Nephron (organoid): ENCODE results near the gene ADD1.

Experiments
- H3K27ac Mint-ChIP-seq, 3 experiments: 2 replicates each; pipeline ENCODE4 v1.8.0; 2020; ENCODE audit warnings: mixed read lengths in 3 of 3, mild to moderate bottlenecking in 2 of 3, moderate library complexity in 1 of 3
- H3K27me3 Mint-ChIP-seq: 2 replicates; pipeline ENCODE4 v1.8.0; 2021; ENCODE audit warnings: low read depth, mild to moderate bottlenecking, moderate library complexity, mixed read lengths
- H3K36me3 Mint-ChIP-seq: 2 replicates; pipeline ENCODE4 v1.8.0; 2020; ENCODE audit warnings: low read depth, mixed read lengths
- H3K4me1 Mint-ChIP-seq: 2 replicates; pipeline ENCODE4 v1.8.0; 2020; ENCODE audit warnings: mixed read lengths
- H3K4me3 Mint-ChIP-seq, 3 experiments: 2 replicates each; pipeline ENCODE4 v1.8.0; 2020; ENCODE audit warnings: mild to moderate bottlenecking in 3 of 3, mixed read lengths in 3 of 3, moderate library complexity in 2 of 3
- H3K9me3 Mint-ChIP-seq: 2 replicates; pipeline ENCODE4 v1.8.0; 2020; ENCODE audit warnings: mixed read lengths
- TF ChIP-seq, protein P1 (sequence below), 3 experiments: fragments of 200-600 bp; sonication (generic); IDR thresholded peaks; one replicate each; pipeline ENCODE4 v1.5.0; 2021; ENCODE audit warnings: antibody characterized with exemption in 3 of 3; ENCODE audit not compliant: unreplicated experiment in 3 of 3

Gene ADD1

DNA sequence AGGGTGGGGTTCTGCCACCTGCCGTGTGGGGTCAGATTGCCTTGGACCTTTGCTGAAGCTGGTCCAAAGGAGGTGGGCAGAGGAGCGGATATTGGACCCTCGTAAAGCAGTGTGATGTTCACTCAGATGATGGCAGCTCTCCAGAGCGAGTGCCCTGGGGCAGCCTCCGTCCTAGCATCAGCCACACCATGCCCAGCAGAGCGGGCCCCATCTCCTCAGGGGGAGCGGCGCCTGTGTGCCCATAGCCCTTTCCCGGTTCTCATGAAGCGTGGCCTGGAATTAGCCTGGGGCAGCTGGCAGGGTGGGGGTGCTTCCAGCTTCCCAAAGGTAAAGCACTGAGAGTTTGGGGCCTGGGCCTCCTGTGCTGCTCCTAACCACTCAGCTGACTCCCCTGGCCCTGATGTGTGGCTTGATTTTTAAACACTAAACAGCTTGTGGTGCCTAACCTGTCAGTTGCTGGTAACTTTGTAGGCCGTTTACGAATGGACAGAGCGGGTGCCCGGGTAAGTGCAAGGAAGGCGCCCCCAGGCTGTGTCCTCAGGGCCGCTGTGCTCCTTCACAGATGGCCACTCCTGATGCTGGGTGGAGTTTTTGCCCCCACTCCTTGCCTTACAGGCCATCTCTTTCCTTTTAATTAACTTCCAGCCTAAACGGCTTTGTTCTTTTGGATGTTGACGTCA, 83.5 kb downstream of the ADD1 start:
- no peak overlapping the region for H3K4me3 Mint-ChIP-seq
- TF ChIP-seq, protein P1, sequence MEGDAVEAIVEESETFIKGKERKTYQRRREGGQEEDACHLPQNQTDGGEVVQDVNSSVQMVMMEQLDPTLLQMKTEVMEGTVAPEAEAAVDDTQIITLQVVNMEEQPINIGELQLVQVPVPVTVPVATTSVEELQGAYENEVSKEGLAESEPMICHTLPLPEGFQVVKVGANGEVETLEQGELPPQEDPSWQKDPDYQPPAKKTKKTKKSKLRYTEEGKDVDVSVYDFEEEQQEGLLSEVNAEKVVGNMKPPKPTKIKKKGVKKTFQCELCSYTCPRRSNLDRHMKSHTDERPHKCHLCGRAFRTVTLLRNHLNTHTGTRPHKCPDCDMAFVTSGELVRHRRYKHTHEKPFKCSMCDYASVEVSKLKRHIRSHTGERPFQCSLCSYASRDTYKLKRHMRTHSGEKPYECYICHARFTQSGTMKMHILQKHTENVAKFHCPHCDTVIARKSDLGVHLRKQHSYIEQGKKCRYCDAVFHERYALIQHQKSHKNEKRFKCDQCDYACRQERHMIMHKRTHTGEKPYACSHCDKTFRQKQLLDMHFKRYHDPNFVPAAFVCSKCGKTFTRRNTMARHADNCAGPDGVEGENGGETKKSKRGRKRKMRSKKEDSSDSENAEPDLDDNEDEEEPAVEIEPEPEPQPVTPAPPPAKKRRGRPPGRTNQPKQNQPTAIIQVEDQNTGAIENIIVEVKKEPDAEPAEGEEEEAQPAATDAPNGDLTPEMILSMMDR (IDR thresholded peaks at IDR 0.05; ENCODE audit: unreplicated experiment in 3 of 3): no peak
- no peaks in the 10 kb centered on the region for H3K27me3 Mint-ChIP-seq
- H3K9me3 Mint-ChIP-seq: no peaks in the 10 kb centered on the region
- no peaks in the 10 kb centered on the region for H3K4me1 Mint-ChIP-seq
- no peak overlapping the region for H3K27ac Mint-ChIP-seq
- peaks cover 45% of the 10 kb centered on the region for H3K36me3 Mint-ChIP-seq

DNA sequence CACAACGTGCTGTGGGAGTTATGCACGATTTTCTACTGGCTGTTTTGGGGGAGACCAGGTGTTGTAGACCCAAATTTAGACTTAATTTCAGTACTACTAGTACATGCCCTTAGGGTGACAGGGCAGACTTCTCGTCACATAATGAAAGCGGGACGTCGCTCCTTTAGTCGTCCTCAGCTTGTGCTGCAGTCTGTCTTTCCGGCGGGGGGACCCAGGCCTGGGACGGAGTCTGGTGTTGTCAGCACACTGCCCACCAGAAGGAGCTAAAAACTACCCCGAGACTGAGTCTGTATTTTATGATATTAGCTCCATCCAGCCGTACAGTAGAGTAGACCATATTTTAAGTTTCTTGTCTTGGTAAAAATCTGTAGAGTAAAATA, 84.0 kb downstream of the ADD1 start:
- no peak overlapping the region for H3K27ac Mint-ChIP-seq
- H3K4me3 Mint-ChIP-seq: no peak overlapping the region
- TF ChIP-seq, protein P1 (IDR thresholded peaks at IDR 0.05; ENCODE audit: unreplicated experiment in 3 of 3): no peak
- H3K27me3 Mint-ChIP-seq: no peaks in the 10 kb centered on the region
- H3K9me3 Mint-ChIP-seq: no peaks in the 10 kb centered on the region
- no peaks in the 10 kb centered on the region for H3K4me1 Mint-ChIP-seq
- H3K36me3 Mint-ChIP-seq: peaks cover 41% of the 10 kb centered on the region

- Mint-ChIP-seq H3K4me3 (peak overlapping the region in 1 of 3 experiments; percentile 39), H3K4me1 (peaks cover 4% of the 10 kb centered on the region), H3K27me3 (no peaks in the 10 kb centered on the region), H3K9me3 (no peaks in the 10 kb centered on the region), H3K27ac (peak overlapping the region in 2 of 3 experiments; percentile 26 to 28), H3K36me3 (peaks cover 37% of the 10 kb centered on the region)
- TF ChIP-seq, protein P1 (IDR thresholded peaks at IDR 0.05; ENCODE audit: unreplicated experiment in 3 of 3): no peak
These were observed 84.9 kb downstream of the ADD1 start for GRCh38 chr4:2928242-2929176.

GRCh38 chr4:2929469-2929868, 85.8 kb downstream of the ADD1 start:
- Mint-ChIP-seq H3K27ac (no peak overlapping the region), H3K27me3 (no peaks in the 10 kb centered on the region), H3K4me3 (no peak overlapping the region), H3K9me3 (no peaks in the 10 kb centered on the region), H3K4me1 (peaks cover 4% of the 10 kb centered on the region), H3K36me3 (peaks cover 31% of the 10 kb centered on the region)
- TF ChIP-seq, protein P1 (IDR thresholded peaks at IDR 0.05; ENCODE audit: unreplicated experiment in 3 of 3): no peak

- Mint-ChIP-seq H3K9me3 (no peaks in the 10 kb centered on the region), H3K4me1 (peaks cover 4% of the 10 kb centered on the region), H3K27me3 (no peaks in the 10 kb centered on the region), H3K4me3 (peak overlapping the region; percentile 17 to 58 (median 50)), H3K36me3 (peaks cover 23% of the 10 kb centered on the region), H3K27ac (peak overlapping the region in 1 of 3 experiments; percentile 19)
- TF ChIP-seq, protein P1 (IDR thresholded peaks at IDR 0.05; ENCODE audit: unreplicated experiment in 3 of 3): no peak
These were observed 86.6 kb downstream of the ADD1 start for GRCh38 chr4:2930135-2930757.
